Measurements from ENCODE around the gene HIPK1.

GRCh38 chr1:113904674-113905434 is 24.3 kb upstream of the HIPK1 start, which contains the start of the genes AP4B1 and DCLRE1B:
- TF ChIP-seq EZH2phosphoT487 (IDR thresholded peaks at IDR 0.05; ENCODE audit: insufficient read depth, low read depth): no peak
- TF ChIP-seq EZH2 (IDR thresholded peaks at IDR 0.05; ENCODE audit: insufficient read depth, poor library complexity, severe bottlenecking): no peak
